Dermis microvascular lymphatic vessel endothelial cell (primary cell): Measurements from ENCODE around the gene APOBEC3H. TPM values are rescaled to one million over a fixed set of nuclear protein-coding genes. Genes with fewer than 3 reads are reported as not detected.

Experiments used
- DNase-seq, 2 donors: peaks; one replicate each; pipeline versions ENCODE4 v3.0.0 to v3.0.0-alpha.2; 2010; ENCODE audit warnings: low read depth in 2 of 2
- total RNA-seq: library from RNA; depleted of rRNA; stranded (reverse); fragments of >200 nt; gene quantifications from 2 replicates; pipeline ENCODE4 v1.2.1, GENCODE V29; 2014

APOBEC3H gene
- total RNA-seq, 1 donor from 2014 or later: not detected

DNA sequence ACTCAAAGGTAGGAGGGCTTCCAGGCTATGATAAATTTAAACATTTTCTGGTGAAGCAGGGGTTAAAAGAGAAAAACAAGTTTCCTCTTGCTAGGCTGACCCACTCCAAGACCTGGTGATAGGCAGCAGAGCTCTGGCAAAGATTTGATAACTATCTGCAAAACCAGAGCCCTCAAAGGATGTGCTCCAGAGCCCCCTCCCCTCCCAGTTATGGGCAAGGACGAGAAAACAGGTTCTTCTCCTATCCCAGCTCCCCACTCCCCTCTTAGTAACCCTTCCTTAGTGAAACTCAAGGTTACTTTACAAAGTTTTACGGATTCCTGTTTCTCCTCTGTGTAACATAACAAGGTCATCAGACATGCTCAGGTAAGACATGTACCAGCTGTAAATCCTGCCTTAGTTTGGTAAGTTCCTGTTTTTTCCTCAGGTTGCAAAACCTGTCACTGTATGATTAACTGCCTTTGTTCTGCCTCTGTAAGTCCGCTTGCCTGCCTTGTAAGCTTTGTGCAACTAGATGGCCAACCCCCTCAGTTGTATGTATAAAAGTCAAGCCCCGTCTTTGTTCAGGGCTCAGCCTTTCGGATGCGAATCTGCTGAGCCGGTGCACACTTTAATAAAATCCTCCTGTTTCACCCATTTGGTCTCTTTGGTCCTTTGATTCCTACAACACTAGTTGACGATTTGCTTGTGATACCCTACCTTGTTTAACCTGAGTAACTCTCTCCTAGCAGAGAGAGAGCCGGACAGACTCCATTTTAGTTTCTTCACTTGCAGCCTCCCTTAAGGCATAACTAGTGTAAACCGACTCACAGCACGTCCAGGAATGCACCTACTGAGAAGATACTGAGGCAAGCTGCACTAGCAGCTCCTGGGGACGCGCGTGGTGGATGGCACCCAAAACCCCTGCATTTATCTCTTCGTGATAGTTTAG, 13.9 kb downstream of the APOBEC3H start:
- DNase-seq: no peak

- no peak for DNase-seq
Observed at GRCh38 chr22:39114112-39114511, 17.1 kb downstream of the APOBEC3H start.

DNA sequence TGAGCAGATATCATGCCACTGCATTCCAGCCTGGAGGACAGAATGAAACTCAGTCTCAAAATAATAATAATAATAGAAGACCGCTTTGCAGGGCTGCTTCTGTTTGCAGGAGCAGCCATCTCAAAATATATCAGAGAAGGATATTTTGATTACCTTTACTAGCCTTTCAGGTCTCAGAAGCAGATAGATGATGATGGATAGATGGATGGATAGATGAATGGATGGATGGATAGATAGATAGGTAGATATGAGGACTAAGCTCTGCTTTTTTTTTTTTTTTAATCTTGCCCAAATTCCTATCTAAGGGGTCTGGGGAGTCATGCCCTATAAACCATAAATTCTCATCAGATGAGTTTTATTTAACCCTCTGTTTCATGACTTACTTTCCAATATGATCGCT, 18.5 kb downstream of the APOBEC3H start:
- DNase-seq: no peak

DNA sequence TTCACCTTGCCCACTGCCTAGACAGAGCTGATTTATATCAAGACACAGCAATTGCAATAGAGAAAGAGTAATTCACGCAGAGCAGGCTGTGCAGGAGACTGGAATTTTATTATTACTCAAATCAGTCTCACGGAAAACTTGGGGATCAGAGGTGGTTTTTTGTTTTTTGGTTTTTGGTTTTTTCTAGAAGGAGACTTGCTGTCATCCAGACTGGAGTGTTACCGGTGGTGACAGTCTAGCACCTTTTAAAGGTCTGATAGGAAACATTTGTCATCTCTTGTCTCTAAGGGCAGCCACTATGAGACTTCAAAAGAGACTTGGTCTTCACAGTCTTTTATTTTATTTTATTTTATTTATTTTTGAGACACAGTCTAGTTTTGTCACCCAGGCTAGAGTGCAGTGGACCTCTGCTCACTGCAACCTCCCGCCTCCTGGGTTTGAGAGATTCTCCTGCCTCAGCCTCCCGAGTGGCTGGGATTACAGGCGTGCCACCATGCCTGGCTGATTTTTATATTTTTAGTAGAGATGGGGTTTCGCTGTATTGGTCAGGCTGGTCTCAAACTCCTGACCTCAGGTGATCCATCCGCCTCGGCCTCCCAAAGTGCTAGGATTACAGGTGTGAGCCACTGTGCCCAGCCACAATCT, 19.1 kb downstream of the APOBEC3H start:
- no peak for DNase-seq

DNA sequence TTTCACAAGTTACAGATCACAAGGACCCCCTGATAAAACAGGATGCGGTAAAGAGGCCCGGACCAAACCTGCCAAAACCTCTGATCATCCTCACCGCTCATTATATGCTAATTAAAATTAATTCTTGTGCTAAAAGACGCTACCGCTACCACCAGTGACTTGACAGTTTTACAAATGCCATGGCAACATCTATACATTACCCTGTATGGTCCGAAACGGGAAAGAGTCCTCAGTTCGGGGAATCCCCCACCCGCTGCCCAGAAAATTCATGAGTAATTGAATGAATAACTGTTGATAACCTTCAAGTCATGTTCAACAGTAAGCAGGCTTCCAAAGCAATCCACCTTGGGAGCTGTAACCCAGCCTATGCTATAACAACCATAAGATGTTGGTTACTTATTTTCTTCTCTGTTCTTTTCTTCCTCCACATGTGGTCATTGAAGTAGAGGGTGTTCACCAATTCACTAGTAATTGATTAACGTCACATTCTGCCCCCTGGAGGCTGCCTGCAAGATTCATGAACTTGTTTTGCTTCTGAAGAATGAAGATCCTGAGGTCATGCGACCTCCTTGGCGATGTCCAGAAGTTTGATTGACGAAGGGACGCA, 20.6 kb downstream of the APOBEC3H start:
- peak; percentile 11 to 56 for DNase-seq

- no peak for DNase-seq
Observed at GRCh38 chr22:39120983-39121382, 23.9 kb downstream of the APOBEC3H start.

GRCh38 chr22:39122772-39123470, 25.9 kb downstream of the APOBEC3H start:
- DNase-seq: no peak

DNA sequence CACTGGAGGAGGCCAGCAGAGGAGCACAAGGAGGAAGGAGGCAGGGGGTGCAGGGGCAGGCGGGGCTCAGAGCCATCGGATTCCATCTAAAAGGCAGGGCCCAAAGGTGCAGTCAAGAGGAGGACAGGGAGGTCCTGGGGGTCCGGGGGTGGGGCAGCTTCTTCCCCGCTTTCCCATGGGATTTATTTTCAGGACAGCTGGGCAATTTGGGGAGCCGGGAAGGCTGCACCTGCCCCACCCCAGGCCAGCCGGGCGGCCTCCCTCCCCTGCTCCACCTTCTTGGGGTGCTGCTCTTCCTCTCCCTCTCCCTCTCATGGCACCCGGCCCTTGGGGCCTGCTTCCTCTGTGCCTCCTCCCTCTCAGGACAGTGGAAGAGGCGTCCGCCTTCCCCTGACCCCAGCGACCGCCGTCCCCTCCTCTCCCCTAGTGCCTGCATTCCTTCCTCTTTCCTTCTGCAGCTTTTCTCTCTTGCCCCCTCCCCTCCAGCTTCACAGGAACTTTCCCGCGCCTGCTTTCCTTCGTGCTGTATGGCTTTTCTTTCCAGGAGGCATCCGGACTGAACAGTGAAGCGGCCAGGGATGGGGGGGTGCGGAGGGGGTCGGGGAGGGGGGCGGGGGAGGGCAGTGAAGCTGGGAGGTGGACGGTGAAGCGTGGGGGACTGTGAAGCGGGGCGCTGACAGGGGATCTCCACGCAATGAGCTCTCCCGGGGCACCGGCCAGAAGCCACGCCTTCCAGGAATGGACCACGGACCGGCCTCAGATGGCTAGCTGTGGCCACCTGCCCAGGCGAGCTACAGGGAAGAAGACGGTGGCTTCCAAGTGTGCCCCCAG, 26.9 kb downstream of the APOBEC3H start:
- DNase-seq: no peak

DNA sequence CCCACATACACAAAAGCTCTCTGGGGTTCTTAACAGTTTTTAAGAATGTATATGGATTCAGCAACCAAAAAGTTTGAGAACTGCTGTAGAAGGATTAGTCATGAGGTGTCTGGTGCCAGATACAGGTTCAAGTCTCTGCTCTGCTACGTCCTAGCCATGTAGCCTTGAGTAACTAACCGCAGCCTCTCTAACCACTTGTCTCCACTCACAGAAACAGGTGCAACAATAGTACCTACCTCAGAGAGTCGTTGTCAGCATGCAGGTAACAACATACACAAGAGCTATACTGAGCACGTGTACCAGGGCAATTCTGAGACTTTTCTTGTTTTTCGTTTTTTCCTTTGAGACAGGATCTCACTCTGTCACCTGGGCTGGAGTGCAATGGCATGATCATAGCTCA, 28.6 kb downstream of the APOBEC3H start:
- no peak for DNase-seq

GRCh38 chr22:39128508-39128907, 31.5 kb downstream of the APOBEC3H start:
- DNase-seq: no peak

- no peak for DNase-seq
Observed at GRCh38 chr22:39129081-39129480, 32.0 kb downstream of the APOBEC3H start.

DNA sequence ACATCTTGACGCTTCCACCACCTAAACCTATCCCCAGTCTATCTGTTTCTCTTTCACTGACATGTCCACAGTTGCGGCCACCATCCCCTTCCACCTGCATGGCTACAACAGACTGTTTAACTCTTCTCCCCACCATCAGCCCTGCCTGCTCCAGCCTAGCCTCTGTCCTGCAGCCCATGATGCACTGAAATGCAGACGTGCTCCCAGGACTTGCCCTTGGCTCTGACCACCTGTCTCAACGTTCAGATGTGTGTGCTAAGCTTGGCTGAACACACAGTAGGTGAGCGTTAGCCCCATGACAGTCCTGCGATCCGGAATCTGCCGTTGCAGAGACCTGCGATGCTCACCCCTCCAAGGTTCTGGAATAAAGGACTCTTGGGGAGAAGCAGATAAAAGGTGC, 32.7 kb downstream of the APOBEC3H start:
- DNase-seq: no peak

- DNase-seq: no peak
Observed at GRCh38 chr22:39130152-39130704, 33.2 kb downstream of the APOBEC3H start.

DNA sequence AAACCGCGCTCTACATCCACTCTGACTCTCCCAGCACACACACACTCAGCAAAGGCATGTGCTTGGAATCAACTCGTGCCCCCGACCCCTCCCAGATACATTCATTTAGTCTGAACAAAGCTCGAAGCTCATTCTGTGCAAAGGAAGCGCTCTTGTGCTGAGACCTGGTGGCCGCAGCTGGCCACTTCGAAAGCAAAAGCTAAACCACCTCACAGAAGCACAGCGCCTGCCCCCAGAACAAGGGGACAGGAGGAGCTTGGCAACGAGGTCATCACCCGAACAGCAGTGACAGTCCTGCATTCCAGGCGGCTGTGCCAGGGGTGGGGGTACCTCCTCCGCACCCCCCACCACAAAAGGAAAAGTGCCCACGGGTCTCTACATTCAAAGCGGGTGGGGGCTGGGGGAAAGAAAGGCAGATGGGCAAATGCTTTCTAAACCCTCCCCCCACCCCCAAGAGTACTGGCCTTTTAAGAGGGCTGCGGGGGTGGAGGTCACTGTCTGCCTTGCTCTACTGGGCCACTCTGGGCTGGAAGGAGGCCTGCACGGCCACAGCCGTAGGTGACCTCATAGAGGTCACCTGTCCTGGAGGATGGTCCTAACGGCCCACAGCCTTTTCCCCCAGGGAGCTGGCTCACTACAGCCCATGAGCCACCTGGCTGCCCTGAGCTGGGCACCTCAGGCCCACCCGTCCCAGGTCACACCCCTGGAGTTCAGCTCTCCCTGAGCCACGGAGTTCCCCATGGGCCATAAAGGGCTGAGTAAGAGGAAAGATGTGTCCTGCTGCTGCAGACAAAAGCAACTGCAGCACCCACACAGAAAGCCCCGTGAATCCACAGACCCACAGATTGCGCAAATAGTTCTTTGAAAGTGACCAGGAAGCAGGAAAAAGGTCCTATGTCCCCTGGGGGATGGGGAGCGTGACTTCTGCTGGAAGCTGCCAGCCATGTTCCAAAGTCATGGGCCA, 34.1 kb downstream of the APOBEC3H start:
- no peak for DNase-seq

DNA sequence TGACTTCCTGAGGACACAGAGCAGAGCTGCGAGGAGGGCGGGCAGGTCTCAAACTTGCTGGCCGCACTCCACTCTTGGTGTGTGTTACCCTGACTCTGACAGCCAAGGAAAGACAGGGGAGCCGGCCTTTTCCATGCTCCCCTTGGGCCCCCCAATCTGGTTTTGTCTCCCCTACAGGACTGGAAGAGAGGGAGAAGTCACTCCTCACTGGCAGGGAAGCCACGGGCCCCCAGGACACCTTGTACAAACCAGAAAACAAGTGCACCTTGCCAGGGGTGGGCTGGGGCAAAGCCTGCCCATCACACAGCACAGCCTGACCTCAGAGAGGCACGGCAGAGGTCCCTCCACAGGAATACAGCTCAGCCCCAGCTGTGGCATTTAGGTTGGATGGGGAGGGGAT, 35.2 kb downstream of the APOBEC3H start:
- DNase-seq: no peak

DNA sequence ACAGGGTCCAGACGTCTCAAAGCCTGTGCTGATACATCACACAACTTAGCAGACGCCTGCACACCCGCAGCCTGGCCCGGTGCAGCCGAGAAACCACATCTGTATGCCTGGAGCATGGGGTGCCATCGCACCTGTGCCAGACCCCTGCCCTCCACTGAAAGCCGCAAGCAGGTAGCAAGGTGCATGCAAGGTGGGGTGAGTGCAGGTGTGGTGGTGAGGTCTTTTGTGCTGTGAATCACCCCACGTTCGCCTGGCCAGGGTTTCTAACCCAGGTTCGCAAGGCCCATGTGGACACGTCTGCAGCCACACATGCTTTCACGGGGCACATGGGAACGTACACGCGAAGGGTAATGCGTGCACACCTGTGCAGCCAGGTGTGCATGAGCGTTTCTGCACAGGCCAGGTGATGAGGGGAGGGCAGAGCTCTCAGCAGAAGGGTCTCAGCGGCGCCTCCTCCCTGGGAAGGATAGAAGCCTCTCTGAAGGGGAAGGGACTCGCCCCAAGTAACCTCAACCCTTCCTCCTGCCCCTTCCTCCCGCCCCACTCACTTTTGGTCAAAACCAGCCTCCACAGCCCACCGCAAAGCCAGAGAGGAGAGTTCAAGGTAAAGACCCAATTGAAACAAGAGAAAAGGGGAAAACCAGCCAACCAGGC, 36.0 kb downstream of the APOBEC3H start:
- no peak for DNase-seq

GRCh38 chr22:39133871-39134270, 36.8 kb downstream of the APOBEC3H start:
- no peak for DNase-seq

DNA sequence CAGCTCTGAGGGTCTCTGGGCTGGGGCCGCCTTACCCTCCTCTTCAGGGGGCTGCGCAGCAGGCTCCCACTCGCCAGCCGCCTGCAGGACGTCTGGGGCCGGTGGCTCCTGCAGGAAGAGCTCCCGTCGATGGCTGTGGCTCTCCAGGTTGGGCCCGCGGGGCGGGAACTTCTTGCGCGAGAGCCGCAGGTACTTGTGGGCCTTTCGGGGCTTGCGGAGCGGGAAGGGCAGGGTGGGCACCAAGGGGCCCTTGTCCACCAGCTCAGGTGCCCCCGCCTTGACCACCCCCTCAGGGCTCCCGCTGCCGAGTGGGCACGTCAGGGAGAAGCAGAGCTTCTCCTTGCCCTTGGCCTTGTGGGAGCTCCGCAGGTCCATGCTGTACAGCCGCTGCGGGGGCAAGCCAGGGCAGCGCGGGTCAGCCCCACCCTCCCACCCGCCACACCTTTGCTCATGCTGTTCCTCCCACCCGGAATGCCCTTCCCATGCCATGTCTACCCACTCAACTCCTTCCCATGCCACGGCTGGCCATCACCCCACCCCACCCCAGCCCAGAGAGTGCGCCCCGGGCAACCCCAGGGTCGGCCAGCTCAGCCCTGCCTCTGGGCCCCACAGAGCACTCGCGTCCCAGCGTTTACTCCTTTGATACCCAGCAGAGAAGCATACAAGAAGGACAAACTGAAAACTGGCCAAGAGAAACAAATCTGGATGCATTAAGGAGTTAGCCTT, 37.5 kb downstream of the APOBEC3H start:
- no peak for DNase-seq
